Loucy (cell line): Measurements from ENCODE around the gene ITGB1BP1.
A peak's percentile ranks its signal among the peaks of the same experiment; 100 is the strongest.

Experiments
- H2AFZ ChIP-seq: fragments of 200-600 bp; sonication (generic); 2 replicates; pipeline ENCODE4 v1.6.0; 2016; ENCODE audit warnings: antibody characterized with exemption, mild to moderate bottlenecking, low read length, moderate library complexity
- H3F3A ChIP-seq: fragments of 200-600 bp; 2 replicates; pipeline ENCODE4 v1.6.0; 2016; ENCODE audit warnings: antibody characterized with exemption, low read depth, mild to moderate bottlenecking
- H3K27me3 ChIP-seq: fragments of 200-600 bp; sonication (generic); 2 replicates; pipeline ENCODE4 v1.6.1; 2014; ENCODE audit warnings: low read length, mild to moderate bottlenecking; ENCODE audit not compliant: insufficient read depth, poor library complexity, severe bottlenecking
- H3K36me3 ChIP-seq: fragments of 200-600 bp; sonication (generic); 2 replicates; pipeline ENCODE4 v1.6.1; 2016; ENCODE audit warnings: low read length; ENCODE audit not compliant: insufficient read depth
- H3K4me1 ChIP-seq: fragments of 200-600 bp; sonication (generic); 2 replicates; pipeline ENCODE4 v1.5.1; 2014; ENCODE audit warnings: low read length, mild to moderate bottlenecking; ENCODE audit not compliant: insufficient read depth, poor library complexity, severe bottlenecking
- H3K4me2 ChIP-seq: fragments of 200-600 bp; sonication (generic); 2 replicates; pipeline ENCODE4 v1.6.0; 2014; ENCODE audit warnings: antibody characterized with exemption, low read length, low read depth, mild to moderate bottlenecking; ENCODE audit not compliant: poor library complexity, severe bottlenecking
- H3K4me3 ChIP-seq: fragments of 200-600 bp; sonication (generic); 2 replicates; pipeline ENCODE4 v1.5.1; 2014; ENCODE audit warnings: low read length, mild to moderate bottlenecking, mixed read lengths; ENCODE audit not compliant: poor library complexity, severe bottlenecking
- H3K79me2 ChIP-seq: fragments of 200-600 bp; sonication (generic); 2 replicates; pipeline ENCODE4 v1.6.1; 2014; ENCODE audit warnings: low read length; ENCODE audit not compliant: insufficient read depth
- H3K9ac ChIP-seq: fragments of 200-600 bp; sonication (generic); 2 replicates; pipeline ENCODE4 v1.6.0; 2014; ENCODE audit warnings: mild to moderate bottlenecking, low read depth, low read length, moderate library complexity; ENCODE audit not compliant: poor library complexity, severe bottlenecking
- H3K9me2 ChIP-seq: fragments of 200-600 bp; sonication (generic); replicated peaks from 2 replicates; pipeline ENCODE4 v1.6.1; 2016; ENCODE audit warnings: low read depth, low read length, mixed read lengths
- H3K9me3 ChIP-seq: fragments of 200-600 bp; sonication (generic); 2 replicates; pipeline ENCODE4 v1.6.1; 2014; ENCODE audit warnings: mild to moderate bottlenecking, antibody characterized with exemption, low read length, low read depth; ENCODE audit not compliant: insufficient read depth
- H4K20me1 ChIP-seq: fragments of 200-600 bp; sonication (generic); 2 replicates; pipeline ENCODE4 v1.6.0; 2014; ENCODE audit warnings: antibody characterized with exemption, low read length, mild to moderate bottlenecking; ENCODE audit not compliant: insufficient read depth, poor library complexity, severe bottlenecking
- CTCF ChIP-seq: fragments of 200-600 bp; sonication (generic); conservative IDR thresholded peaks from 2 replicates; pipeline ENCODE4 v1.5.1; 2014; ENCODE audit warnings: mild to moderate bottlenecking, antibody characterized with exemption, low read length
- EZH2phosphoT487 ChIP-seq: fragments of 200-600 bp; IDR thresholded peaks from 2 replicates; pipeline ENCODE4 v1.6.1; 2018; ENCODE audit warnings: antibody characterized with exemption, mild to moderate bottlenecking, moderate library complexity, borderline replicate concordance

The ITGB1BP1 gene

DNA sequence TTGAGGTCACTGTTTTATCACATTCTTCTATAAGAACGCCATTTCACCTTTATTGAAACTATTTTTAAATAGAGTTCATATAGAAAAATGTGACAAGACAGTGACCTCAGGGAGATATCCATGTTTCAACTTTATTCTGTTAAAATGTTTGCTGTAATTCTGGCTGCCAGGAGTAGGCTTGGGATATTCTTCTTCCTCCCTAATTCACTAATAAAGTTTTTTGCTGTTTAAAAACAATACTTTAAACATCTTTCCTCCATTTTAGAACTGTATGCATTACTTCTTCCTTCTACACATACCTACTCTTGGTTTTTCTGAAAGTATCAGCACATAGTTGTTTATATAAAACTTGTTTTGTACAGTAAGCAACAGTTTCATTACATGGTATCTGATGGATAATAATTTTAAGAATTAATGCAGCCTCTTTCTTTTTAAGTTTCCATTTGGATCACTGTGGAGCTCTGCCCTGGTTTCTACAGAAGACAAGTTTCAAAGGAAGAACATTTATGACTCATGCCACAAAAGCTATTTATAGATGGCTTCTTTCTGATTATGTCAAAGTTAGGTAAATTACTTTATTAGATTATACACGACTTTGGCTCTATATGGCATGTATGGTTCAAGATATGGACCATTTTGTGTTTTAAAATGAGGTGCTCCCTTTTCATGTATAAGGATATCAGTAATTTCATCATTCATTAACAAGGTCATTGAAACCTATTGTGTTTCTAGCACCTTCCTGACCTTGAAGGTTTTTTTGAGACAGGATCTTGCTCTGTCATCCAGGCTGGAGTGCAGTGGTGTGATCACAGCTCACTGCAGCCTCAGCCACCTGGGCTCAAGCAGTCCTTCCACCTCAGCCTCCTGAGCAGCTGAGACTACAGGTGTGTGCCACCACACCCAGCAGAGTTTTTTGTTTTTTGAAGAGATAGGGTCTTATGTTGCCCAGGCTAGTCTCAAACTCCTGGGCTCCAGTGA lies 7.3 kb upstream of the ITGB1BP1 start:
- no peaks in the 10 kb centered on the region for H3F3A ChIP-seq

GRCh38 chr2:9428965-9429577 lies 5.7 kb upstream of the ITGB1BP1 start:
- no peak for TF ChIP-seq CTCF
- no peak for TF ChIP-seq EZH2phosphoT487
- Histone ChIP-seq H3F3A (no peaks in the 10 kb centered on the region), H3K4me2 (no peak overlapping the region), H2AFZ (no peak overlapping the region), H3K4me1 (peaks cover 23% of the 10 kb centered on the region), H3K36me3 (peaks cover 20% of the 10 kb centered on the region; the same call in 1 of the 2 replicates), H3K4me3 (no peak overlapping the region), H3K9ac (no peak overlapping the region), H3K27me3 (no peaks in the 10 kb centered on the region), H3K9me3 (no peaks in the 10 kb centered on the region), H4K20me1 (no peaks in the 10 kb centered on the region), H3K9me2 (no peaks in the 10 kb centered on the region), H3K79me2 (peaks cover 24% of the 10 kb centered on the region)

More for the DNA sequence above, 7.3 kb upstream of the ITGB1BP1 start:
- H3K9ac ChIP-seq: no peak overlapping the region
- H3K4me2 ChIP-seq: no peak overlapping the region
- no peaks in the 10 kb centered on the region for H4K20me1 ChIP-seq
- TF ChIP-seq EZH2phosphoT487: no peak
- no peak for TF ChIP-seq CTCF
- H3K27me3 ChIP-seq: no peaks in the 10 kb centered on the region
- H3K9me3 ChIP-seq: no peaks in the 10 kb centered on the region
- H3K36me3 ChIP-seq: peaks cover 27% of the 10 kb centered on the region; the same call in 1 of the 2 replicates
- no peak overlapping the region for H3K4me3 ChIP-seq
- H3K4me1 ChIP-seq: peaks cover 8% of the 10 kb centered on the region
- H2AFZ ChIP-seq: no peak overlapping the region
- H3K9me2 ChIP-seq: no peaks in the 10 kb centered on the region
- H3K79me2 ChIP-seq: peaks cover 9% of the 10 kb centered on the region

- Histone ChIP-seq H3F3A (no peaks in the 10 kb centered on the region), H3K9me3 (no peaks in the 10 kb centered on the region), H2AFZ (no peak overlapping the region), H3K9ac (peak overlapping the region; percentile 98), H3K4me1 (peaks cover 40% of the 10 kb centered on the region), H3K4me3 (peak overlapping the region; percentile 95), H4K20me1 (peaks cover 10% of the 10 kb centered on the region), H3K36me3 (no peaks in the 10 kb centered on the region), H3K79me2 (peaks cover 61% of the 10 kb centered on the region), H3K27me3 (no peaks in the 10 kb centered on the region), H3K9me2 (no peaks in the 10 kb centered on the region), H3K4me2 (peak overlapping the region; percentile 82)
- no peak for TF ChIP-seq EZH2phosphoT487
- TF ChIP-seq CTCF: no peak
These were observed 1.3 kb upstream of the ITGB1BP1 start for GRCh38 chr2:9424447-9425164.
